ENCODE measurements around the gene RALB.

The RALB gene

GRCh38 chr2:120265006-120265405, 12.4 kb downstream of the RALB start:
- no peak for DNase-seq

- no peak for DNase-seq
Measured at GRCh38 chr2:120267348-120267747, 14.7 kb downstream of the RALB start.

- DNase-seq, result no peak
Measured at GRCh38 chr2:120269076-120269744, 16.6 kb downstream of the RALB start.

DNA sequence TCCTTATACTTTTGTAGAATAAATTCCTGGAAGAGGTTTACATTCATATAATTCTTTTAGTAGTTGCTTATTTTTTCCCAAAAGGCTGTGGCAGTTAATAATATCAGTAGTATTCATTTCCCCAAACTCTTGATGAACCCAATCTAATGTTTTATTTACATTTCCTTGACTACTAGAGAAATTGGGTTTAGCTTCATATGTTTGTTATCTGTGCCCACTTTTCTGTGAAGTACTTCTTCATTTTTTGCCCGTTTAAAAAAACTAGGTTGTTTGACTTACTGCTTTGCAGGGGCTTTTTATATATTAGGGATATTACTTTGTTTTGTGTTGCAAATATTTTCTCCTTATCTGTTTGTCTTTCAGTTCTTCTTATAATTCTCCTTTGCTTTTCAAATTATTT, 17.2 kb downstream of the RALB start:
- no peak for DNase-seq

DNA sequence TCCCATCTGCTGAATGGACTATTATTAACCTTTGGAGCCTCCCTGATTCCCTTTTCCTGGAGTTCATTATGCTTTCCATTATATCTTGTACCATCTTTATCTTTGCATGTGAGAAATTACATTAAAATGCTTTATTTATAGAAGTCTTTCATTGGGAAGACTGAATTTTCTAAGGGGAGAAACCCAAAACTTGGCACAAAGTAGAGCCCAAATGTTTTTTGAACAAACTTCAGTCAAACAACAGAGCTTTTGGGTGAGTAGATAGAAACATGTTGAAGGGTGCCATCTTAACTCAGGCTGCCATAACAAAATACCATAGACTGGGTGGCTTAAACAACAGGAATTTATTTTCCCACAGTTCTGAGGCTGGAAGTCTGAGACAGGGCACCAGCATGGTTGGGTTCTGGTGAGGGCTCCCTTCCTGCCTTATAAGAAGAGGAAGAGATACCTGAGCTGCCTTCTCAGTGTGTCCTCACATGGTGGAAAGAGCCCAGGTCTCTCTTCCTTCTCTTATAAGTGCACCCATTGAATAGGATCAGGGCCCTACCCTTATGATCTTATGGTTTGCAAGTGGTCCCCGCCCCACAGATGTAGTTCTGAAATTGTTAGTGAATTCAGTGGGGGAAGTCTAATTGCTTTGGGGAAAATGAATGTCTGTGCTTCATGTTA, 19.2 kb downstream of the RALB start:
- no peak for DNase-seq

- DNase-seq, result no peak
Measured at GRCh38 chr2:120272763-120273481, 20.3 kb downstream of the RALB start.

- DNase-seq, result no peak
Measured at GRCh38 chr2:120275617-120276400, 23.2 kb downstream of the RALB start.

- no peak for DNase-seq
Measured at GRCh38 chr2:120277505-120278205, 25.0 kb downstream of the RALB start.

- DNase-seq, result no peak
Measured at GRCh38 chr2:120278901-120279300, 26.2 kb downstream of the RALB start.

- no peak for DNase-seq
Measured at GRCh38 chr2:120279708-120280107, 27.1 kb downstream of the RALB start.

GRCh38 chr2:120283649-120284048, 31.0 kb downstream of the RALB start:
- DNase-seq, result no peak

DNA sequence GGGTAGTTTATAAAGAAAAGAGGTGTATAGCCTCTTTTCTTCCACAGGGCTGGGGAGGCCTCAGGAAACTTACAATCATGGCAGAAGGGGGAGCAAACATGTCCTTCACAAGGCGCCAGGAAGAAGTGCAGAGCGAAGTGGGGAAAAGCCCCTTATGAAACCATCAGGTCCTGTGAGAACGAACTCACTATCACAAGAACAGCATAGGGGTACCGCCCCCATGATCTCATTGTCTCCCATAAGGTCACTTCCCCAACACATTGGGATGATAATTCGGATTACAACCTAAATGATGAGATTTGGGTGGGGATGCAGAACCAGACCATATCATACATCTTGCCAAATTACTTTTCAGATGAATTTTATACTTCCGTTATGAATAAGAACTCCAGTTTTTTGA, 32.4 kb downstream of the RALB start:
- DNase-seq, result no peak

- no peak for DNase-seq
Measured at GRCh38 chr2:120287183-120288015, 34.7 kb downstream of the RALB start.

GRCh38 chr2:120288016-120288373, 35.3 kb downstream of the RALB start:
- DNase-seq, result no peak

GRCh38 chr2:120289221-120289906, 36.7 kb downstream of the RALB start:
- DNase-seq, result no peak

GRCh38 chr2:120290737-120291136, 38.1 kb downstream of the RALB start:
- DNase-seq, result no peak

- DNase-seq, result no peak
Measured at GRCh38 chr2:120291401-120292311, 39.0 kb downstream of the RALB start.

- DNase-seq, result no peak
Measured at GRCh38 chr2:120293096-120294007, 40.7 kb downstream of the RALB start.

DNA sequence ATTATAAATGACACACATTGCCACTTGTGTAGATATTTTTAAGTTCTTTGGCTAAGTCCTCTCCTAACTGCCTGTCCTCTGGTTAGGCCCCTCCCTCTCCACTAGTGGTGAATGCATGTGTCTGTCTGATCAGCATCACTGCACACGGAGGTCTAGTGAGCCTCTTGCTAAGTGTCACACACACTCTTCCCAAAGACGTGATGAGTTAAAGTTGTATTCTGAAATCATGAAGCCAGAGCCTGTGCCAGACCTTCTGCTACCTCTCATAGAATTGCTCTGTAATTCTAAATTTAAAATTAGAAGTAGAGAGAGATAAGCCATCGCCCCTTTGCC, 41.3 kb downstream of the RALB start:
- no peak for DNase-seq
